NCI-H2227 (cell line): ENCODE results near the gene ZNRD2.
"Not testable (repeated sequence)": the region's sequence is repeated elsewhere in the genome, so short reads cannot be mapped to it uniquely, and the experiment has no call there.

ENCODE experiments used
- DNase-seq: peaks from one replicate; lab custom pipeline; 2025; ENCODE audit not compliant: unreplicated experiment; lab: John Stamatoyannopoulos, UW

ZNRD2 gene

GRCh38 chr11:65569973-65570918 lies at the start of gene ZNRD2:
TSS of gene ZNRD2 (plus strand) at chr11:65570477. CDS start at chr11:65570492, 15 bp downstream.
- peak; percentile 99 for DNase-seq

- DNase-seq, result peak; percentile 61
Observed at GRCh38 chr11:65521777-65522521, 48.3 kb upstream of the ZNRD2 start.

- not testable (repeated sequence) for DNase-seq
Observed at GRCh38 chr11:65522718-65523630, 47.3 kb upstream of the ZNRD2 start.

- DNase-seq, result not testable (repeated sequence)
Observed at GRCh38 chr11:65523631-65523968, 46.7 kb upstream of the ZNRD2 start.

- no peak for DNase-seq
Observed at GRCh38 chr11:65524014-65524740, 46.1 kb upstream of the ZNRD2 start.

- peak; percentile 85 for DNase-seq
Observed at GRCh38 chr11:65524741-65525545, 45.3 kb upstream of the ZNRD2 start, which contains the start of gene SCYL1. TSS of gene SCYL1 (plus strand) at chr11:65525083. CDS start at chr11:65525154, 71 bp downstream.

GRCh38 chr11:65525546-65526480 lies 44.5 kb upstream of the ZNRD2 start:
- DNase-seq, result no peak

GRCh38 chr11:65526744-65527143 lies 43.5 kb upstream of the ZNRD2 start:
- DNase-seq, result no peak

GRCh38 chr11:65528819-65529350 lies 41.4 kb upstream of the ZNRD2 start:
- DNase-seq, result no peak

- DNase-seq, result no peak
Observed at GRCh38 chr11:65529475-65530156, 40.7 kb upstream of the ZNRD2 start.

- DNase-seq, result no peak
Observed at GRCh38 chr11:65530157-65530496, 40.1 kb upstream of the ZNRD2 start.

GRCh38 chr11:65532388-65533064 lies 37.8 kb upstream of the ZNRD2 start:
- DNase-seq, result no peak

- DNase-seq, result no peak
Observed at GRCh38 chr11:65535102-65535501, 35.2 kb upstream of the ZNRD2 start.

- no peak for DNase-seq
Observed at GRCh38 chr11:65536412-65537295, 33.6 kb upstream of the ZNRD2 start.

GRCh38 chr11:65537296-65537597 lies 33.0 kb upstream of the ZNRD2 start:
- DNase-seq, result no peak

- DNase-seq, result no peak
Observed at GRCh38 chr11:65537620-65538231, 32.6 kb upstream of the ZNRD2 start.
